GM21619 (cell line): ENCODE data around the gene HSPG2.

Source experiments
- ATAC-seq: cut with Tn5 transposase; IDR thresholded peaks from one replicate; pipeline ENCODE4 v1.9.1; 2021; ENCODE audit not compliant: unreplicated experiment

The HSPG2 gene

GRCh38 chr1:21774835-21775549 lies 162.1 kb downstream of the HSPG2 start:
- ATAC-seq = no peak

GRCh38 chr1:21773585-21773984 lies 163.5 kb downstream of the HSPG2 start:
- ATAC-seq = no peak
